Astrocyte (in vitro differentiated cells and primary cell): ENCODE data around the gene NFU1. TPM values are rescaled to one million over a fixed set of nuclear protein-coding genes. Genes with fewer than 3 reads are reported as not detected.

ENCODE experiments used
- DNase-seq: peaks from one replicate; pipeline ENCODE4 v3.0.0-alpha.2; 2010; ENCODE audit warnings: low read depth
- FAIRE-seq: peaks from 2 replicates; lab custom pipeline; 2011; peaks lifted over from hg19 to GRCh38; lab: Jason Lieb, UNC
- H2AFZ ChIP-seq: 2 replicates; pipeline ENCODE4 v1.6.0; 2012; ENCODE audit warnings: low read depth, low read length, inconsistent platforms
- H3K27ac ChIP-seq: 2 replicates; pipeline ENCODE4 v1.5.1; 2011; ENCODE audit warnings: low read depth, low read length, inconsistent platforms
- H3K27me3 ChIP-seq: 2 replicates; pipeline ENCODE4 v1.6.0; 2011; ENCODE audit warnings: low read length, inconsistent platforms; ENCODE audit not compliant: insufficient read depth
- H3K36me3 ChIP-seq: 2 replicates; pipeline ENCODE4 v1.5.1; 2011; ENCODE audit warnings: low read length, inconsistent platforms; ENCODE audit not compliant: insufficient read depth
- H3K4me1 ChIP-seq: 2 replicates; pipeline ENCODE4 v1.5.1; 2011; ENCODE audit warnings: low read length, inconsistent platforms; ENCODE audit not compliant: insufficient read depth
- H3K4me2 ChIP-seq: 2 replicates; pipeline ENCODE4 v1.6.0; 2012; ENCODE audit warnings: low read length, inconsistent platforms
- H3K4me3 ChIP-seq: 2 replicates; pipeline ENCODE4 v1.5.1; 2011; ENCODE audit warnings: low read depth, mild to moderate bottlenecking, low read length, inconsistent platforms; ENCODE audit not compliant: insufficient read depth
- H3K79me2 ChIP-seq: 2 replicates; pipeline ENCODE4 v1.6.0; 2012; ENCODE audit warnings: mild to moderate bottlenecking, low read length, inconsistent platforms; ENCODE audit not compliant: insufficient read depth
- H3K9ac ChIP-seq: 2 replicates; pipeline ENCODE4 v1.6.0; 2012; ENCODE audit warnings: mild to moderate bottlenecking, low read length, inconsistent platforms
- H3K9me3 ChIP-seq: 2 replicates; pipeline ENCODE4 v1.5.1; 2012; ENCODE audit warnings: low read depth, mild to moderate bottlenecking, low read length, inconsistent platforms; ENCODE audit not compliant: insufficient read depth
- H4K20me1 ChIP-seq: 2 replicates; pipeline ENCODE4 v1.6.0; 2012; ENCODE audit warnings: low read length, inconsistent platforms; ENCODE audit not compliant: insufficient read depth
- H3K27ac Mint-ChIP-seq: one replicate; pipeline ENCODE4 v1.8.0; 2021; ENCODE audit warnings: mild to moderate bottlenecking, mixed read lengths; ENCODE audit not compliant: unreplicated experiment
- H3K27me3 Mint-ChIP-seq: one replicate; pipeline ENCODE4 v1.8.0; 2021; ENCODE audit warnings: low read depth, mixed read lengths; ENCODE audit not compliant: unreplicated experiment
- H3K36me3 Mint-ChIP-seq: one replicate; pipeline ENCODE4 v1.8.0; 2021; ENCODE audit warnings: low read depth, mixed read lengths; ENCODE audit not compliant: unreplicated experiment
- H3K4me1 Mint-ChIP-seq: one replicate; pipeline ENCODE4 v1.8.0; 2021; ENCODE audit warnings: low read depth, mixed read lengths; ENCODE audit not compliant: unreplicated experiment
- H3K4me3 Mint-ChIP-seq: one replicate; pipeline ENCODE4 v1.8.0; 2021; ENCODE audit warnings: mild to moderate bottlenecking, moderate library complexity, mixed read lengths; ENCODE audit not compliant: unreplicated experiment
- H3K9me3 Mint-ChIP-seq: one replicate; pipeline ENCODE4 v1.8.0; 2021; ENCODE audit warnings: mild to moderate bottlenecking, mixed read lengths; ENCODE audit not compliant: unreplicated experiment
- CTCF ChIP-seq: IDR thresholded peaks from 2 replicates; pipeline ENCODE4 v1.5.1; 2011; ENCODE audit warnings: low read depth, mild to moderate bottlenecking, inconsistent platforms, low read length, moderate library complexity; ENCODE audit not compliant: insufficient read depth
- EZH2 ChIP-seq: IDR thresholded peaks from 2 replicates; pipeline ENCODE4 v1.6.1; 2012; ENCODE audit warnings: mild to moderate bottlenecking, low read length, inconsistent platforms; ENCODE audit not compliant: insufficient read depth
- total RNA-seq: library from RNA; stranded (reverse); gene quantifications from 2 replicates; pipeline ENCODE4 v1.2.1, GENCODE V29; 2021

NFU1 gene
- total RNA-seq, 1 donor from 2014 or later: 46.6 TPM

GRCh38 chr2:69466728-69467127 lies 29.5 kb upstream of the NFU1 start:
- Histone ChIP-seq H3K9ac (no peak overlapping the region), H3K27me3 (no peaks in the 10 kb centered on the region), H4K20me1 (peaks cover 4% of the 10 kb centered on the region), H3K79me2 (no peaks in the 10 kb centered on the region), H3K4me3 (no peak overlapping the region), H3K36me3 (peaks cover 4% of the 10 kb centered on the region), H2AFZ (no peak overlapping the region), H3K27ac (no peak overlapping the region), H3K9me3 (no peaks in the 10 kb centered on the region), H3K4me1 (no peaks in the 10 kb centered on the region), H3K4me2 (no peak overlapping the region)
- no peak overlapping the region for H3K27ac Mint-ChIP-seq
- no peak overlapping the region for H3K4me3 Mint-ChIP-seq
- H3K9me3 Mint-ChIP-seq: peaks cover 2% of the 10 kb centered on the region
- DNase-seq (peak; percentile 25), FAIRE-seq (no peak)
- TF ChIP-seq CTCF: no peak
- TF ChIP-seq EZH2: no peak
- peaks cover 11% of the 10 kb centered on the region for H3K4me1 Mint-ChIP-seq
- H3K27me3 Mint-ChIP-seq: no peaks in the 10 kb centered on the region
- H3K36me3 Mint-ChIP-seq: peaks cover 24% of the 10 kb centered on the region

- no peaks in the 10 kb centered on the region for H3K4me1 ChIP-seq
- Mint-ChIP-seq H3K4me1 (peaks cover 11% of the 10 kb centered on the region), H3K27ac (no peak overlapping the region), H3K36me3 (peaks cover 24% of the 10 kb centered on the region), H3K27me3 (no peaks in the 10 kb centered on the region), H3K9me3 (peaks cover 2% of the 10 kb centered on the region), H3K4me3 (no peak overlapping the region)
- no peaks in the 10 kb centered on the region for H3K27me3 ChIP-seq
- FAIRE-seq (no peak), DNase-seq (no peak)
- no peak for TF ChIP-seq CTCF
- TF ChIP-seq EZH2: no peak
- no peaks in the 10 kb centered on the region for H3K9me3 ChIP-seq
- no peak overlapping the region for H3K9ac ChIP-seq
- H3K79me2 ChIP-seq: no peaks in the 10 kb centered on the region
- H4K20me1 ChIP-seq: peaks cover 4% of the 10 kb centered on the region
- H3K27ac ChIP-seq: no peak overlapping the region
- H3K36me3 ChIP-seq: peaks cover 4% of the 10 kb centered on the region
- H2AFZ ChIP-seq: no peak overlapping the region
- H3K4me2 ChIP-seq: no peak overlapping the region
- H3K4me3 ChIP-seq: no peak overlapping the region
Observed at GRCh38 chr2:69465513-69466456, 28.6 kb upstream of the NFU1 start.

- Mint-ChIP-seq H3K27me3 (no peaks in the 10 kb centered on the region), H3K36me3 (peaks cover 24% of the 10 kb centered on the region), H3K4me3 (no peak overlapping the region), H3K4me1 (peaks cover 7% of the 10 kb centered on the region), H3K9me3 (no peaks in the 10 kb centered on the region), H3K27ac (no peak overlapping the region)
- H3K4me2 ChIP-seq: no peak overlapping the region
- no peak overlapping the region for H2AFZ ChIP-seq
- H3K4me3 ChIP-seq: no peak overlapping the region
- H3K27ac ChIP-seq: no peak overlapping the region
- H3K36me3 ChIP-seq: peaks cover 4% of the 10 kb centered on the region
- H3K4me1 ChIP-seq: no peaks in the 10 kb centered on the region
- no peaks in the 10 kb centered on the region for H3K79me2 ChIP-seq
- peaks cover 4% of the 10 kb centered on the region for H4K20me1 ChIP-seq
- FAIRE-seq: no peak
- no peak for DNase-seq
- H3K27me3 ChIP-seq: no peaks in the 10 kb centered on the region
- H3K9ac ChIP-seq: no peak overlapping the region
- no peaks in the 10 kb centered on the region for H3K9me3 ChIP-seq
- no peak for TF ChIP-seq CTCF
- no peak for TF ChIP-seq EZH2
Observed at GRCh38 chr2:69464575-69464974, 27.3 kb upstream of the NFU1 start.
